IPS-NIHi7 (cell line): ENCODE data around the gene KLK2.
"Not testable (repeated sequence)": the region's sequence is repeated elsewhere in the genome, so short reads cannot be mapped to it uniquely, and the experiment has no call there.

Experiments used
- DNase-seq: peaks from one replicate; pipeline ENCODE4 v3.0.0; 2012; ENCODE audit warnings: mixed read lengths; ENCODE audit errors: extremely low spot score

Gene KLK2

DNA sequence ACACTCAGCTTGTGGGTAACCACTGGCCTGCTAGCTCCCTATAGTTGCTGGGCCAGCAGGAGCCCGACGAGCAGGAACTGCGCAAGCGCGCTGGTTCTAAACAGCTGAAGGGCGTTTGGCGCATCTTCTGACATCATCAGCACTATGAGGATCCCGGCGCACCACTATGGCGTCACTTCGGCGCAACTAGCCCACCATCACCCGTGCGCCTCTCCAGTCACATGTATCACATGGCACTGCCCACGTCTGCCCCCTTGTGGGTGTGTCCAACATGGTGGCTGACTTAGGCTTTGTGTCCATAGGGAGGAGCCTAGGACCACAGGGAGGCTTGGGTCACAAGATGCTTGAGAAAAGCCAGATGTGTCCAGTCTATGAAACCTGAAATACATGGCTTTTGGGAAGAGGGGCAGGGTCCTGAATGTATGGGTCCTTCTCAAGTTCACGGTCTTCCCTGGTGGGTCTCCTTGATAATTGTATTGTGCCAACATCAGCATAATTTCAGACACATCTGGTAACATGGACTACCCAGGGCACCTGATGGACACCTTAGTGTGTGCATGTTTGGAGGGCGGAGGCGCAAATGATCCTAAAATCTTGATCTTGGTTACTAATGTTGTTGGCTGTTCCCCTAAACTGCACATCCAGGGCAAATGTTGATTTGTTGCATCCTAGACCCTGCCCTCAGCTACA lies 20.0 kb downstream of the KLK2 start:
- DNase-seq = peak; percentile 50

DNA sequence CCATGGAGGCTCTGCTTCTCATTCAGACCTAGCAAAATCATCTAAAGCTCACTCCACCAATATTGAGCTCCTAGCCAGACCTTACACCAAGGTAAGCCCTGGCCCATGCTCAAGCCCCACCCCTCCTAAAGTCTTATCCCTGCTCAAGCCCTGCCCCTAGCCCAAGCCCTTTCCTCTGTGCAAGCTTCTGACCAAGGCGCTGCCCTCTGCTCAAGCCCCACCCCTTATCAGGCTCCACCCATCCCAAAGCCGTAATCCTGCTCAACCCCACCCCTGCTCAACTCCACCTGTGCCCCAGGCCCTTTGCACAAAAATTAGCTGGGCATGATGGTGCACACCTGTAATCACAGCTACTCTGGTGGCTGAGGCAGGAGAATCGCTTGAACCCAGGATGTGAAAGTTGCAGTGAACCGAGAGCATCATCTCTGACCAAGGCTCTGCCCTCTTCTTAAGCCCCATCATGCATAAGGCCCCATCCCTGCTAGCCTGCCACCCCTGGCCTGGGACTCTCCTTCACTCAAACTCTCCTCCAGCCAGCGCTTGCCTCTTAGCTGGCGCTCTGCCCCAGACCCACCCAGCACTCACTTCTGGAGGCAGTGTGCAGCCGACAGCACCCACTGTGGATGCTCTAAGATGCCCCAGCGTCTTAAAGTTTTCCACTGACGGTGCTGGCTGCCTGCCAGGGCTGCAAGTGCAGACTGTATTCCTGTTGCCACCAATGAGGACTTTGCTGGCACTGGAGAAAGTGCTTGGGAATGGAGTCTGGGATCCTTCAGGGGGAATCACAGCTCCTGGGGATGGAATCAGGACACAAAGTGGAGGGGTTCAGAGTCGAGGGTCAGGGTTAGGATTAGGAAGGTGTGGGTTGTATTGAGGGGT lies 21.5 kb downstream of the KLK2 start:
- no peak for DNase-seq

- not testable (repeated sequence) for DNase-seq
Measured at GRCh38 chr19:50896089-50896590, 22.9 kb downstream of the KLK2 start.

GRCh38 chr19:50896591-50897190 lies 23.5 kb downstream of the KLK2 start:
- no peak for DNase-seq

DNA sequence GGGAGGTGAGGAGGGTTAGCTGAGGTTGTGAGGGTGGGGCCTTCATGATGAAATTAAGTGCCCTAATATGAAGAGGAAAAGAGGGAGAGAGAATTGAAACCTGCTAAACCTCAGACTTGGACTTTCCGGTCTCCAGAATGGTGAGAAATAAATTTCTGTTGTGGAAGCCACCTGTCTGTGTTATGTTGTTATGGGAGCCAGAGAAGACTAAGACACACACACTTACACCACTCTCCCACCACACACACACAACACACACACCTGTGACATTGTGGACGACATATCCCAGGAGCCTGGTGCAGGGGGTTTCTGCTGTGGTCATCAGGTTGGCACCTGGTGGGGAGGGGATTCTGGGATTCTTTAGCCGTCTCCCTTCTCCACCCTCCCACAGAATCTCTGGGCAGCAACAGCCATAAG lies 24.0 kb downstream of the KLK2 start:
- no peak for DNase-seq

DNA sequence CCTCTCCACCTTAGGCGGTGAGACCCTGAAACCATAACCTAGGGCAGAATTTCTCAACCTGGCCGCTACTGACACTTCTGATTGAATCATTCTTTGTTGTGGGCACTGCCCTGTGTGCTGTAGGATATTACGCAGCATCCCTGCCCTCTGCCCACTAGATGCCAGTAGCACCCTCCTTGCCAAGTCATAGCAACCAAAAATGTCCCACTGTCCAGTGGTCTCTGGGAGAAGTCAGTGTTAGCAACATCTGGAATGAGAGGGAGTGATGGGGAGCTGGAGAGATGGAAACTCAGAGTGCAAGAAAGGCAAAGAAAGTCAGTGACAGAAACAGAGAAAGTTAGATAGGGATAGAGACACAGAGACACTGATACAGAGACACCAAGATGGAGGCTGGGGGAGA lies 24.4 kb downstream of the KLK2 start:
- DNase-seq = no peak

GRCh38 chr19:50898018-50898417 lies 24.8 kb downstream of the KLK2 start:
- DNase-seq = no peak

GRCh38 chr19:50899569-50899968 lies 26.3 kb downstream of the KLK2 start:
- DNase-seq = no peak

- no peak for DNase-seq
Measured at GRCh38 chr19:50902640-50903039, 29.4 kb downstream of the KLK2 start.

DNA sequence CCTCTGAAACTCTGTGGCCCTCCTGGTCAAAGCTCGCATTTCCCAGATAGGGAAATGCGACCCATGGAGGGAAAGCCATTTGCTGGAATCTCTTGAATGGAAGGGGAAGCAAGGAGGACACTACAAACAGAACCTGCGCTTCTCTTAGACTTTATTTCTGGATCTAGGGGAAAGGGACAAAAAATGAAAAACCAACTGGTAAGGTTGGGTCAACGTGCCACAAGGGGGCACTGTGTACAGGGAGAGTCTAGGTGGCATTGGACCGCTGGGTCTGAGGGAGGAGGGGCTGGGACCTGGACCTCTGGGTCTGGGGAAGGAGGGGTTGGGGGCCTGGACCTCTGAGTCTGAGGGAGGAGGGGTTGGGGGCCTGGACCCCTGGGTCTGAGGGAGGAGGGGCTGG lies 33.0 kb downstream of the KLK2 start:
- peak; percentile 69 for DNase-seq

DNA sequence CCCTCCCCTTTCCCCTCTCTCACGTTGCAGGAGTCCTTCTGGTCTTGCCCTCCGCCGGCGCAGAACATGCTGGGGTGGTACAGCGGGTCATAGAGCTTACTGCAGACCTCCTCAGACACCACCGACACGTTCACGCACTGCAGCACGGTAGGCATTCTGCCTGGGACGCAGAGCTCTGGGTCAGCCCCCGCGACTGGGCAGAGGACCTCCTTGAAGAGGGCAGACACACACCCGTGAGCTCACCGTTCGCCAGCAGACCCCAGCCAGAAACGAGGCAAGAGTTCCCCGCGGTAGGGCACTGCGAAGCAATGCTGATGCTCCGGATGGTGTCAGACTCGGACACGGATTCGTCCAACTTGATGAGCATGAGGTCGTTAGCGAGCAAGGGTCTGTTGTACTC lies 35.1 kb downstream of the KLK2 start:
- DNase-seq = no peak

- DNase-seq = peak; percentile 99
Measured at GRCh38 chr19:50909240-50910070, 36.2 kb downstream of the KLK2 start.

GRCh38 chr19:50910722-50911121 lies 37.5 kb downstream of the KLK2 start:
- DNase-seq = no peak

DNA sequence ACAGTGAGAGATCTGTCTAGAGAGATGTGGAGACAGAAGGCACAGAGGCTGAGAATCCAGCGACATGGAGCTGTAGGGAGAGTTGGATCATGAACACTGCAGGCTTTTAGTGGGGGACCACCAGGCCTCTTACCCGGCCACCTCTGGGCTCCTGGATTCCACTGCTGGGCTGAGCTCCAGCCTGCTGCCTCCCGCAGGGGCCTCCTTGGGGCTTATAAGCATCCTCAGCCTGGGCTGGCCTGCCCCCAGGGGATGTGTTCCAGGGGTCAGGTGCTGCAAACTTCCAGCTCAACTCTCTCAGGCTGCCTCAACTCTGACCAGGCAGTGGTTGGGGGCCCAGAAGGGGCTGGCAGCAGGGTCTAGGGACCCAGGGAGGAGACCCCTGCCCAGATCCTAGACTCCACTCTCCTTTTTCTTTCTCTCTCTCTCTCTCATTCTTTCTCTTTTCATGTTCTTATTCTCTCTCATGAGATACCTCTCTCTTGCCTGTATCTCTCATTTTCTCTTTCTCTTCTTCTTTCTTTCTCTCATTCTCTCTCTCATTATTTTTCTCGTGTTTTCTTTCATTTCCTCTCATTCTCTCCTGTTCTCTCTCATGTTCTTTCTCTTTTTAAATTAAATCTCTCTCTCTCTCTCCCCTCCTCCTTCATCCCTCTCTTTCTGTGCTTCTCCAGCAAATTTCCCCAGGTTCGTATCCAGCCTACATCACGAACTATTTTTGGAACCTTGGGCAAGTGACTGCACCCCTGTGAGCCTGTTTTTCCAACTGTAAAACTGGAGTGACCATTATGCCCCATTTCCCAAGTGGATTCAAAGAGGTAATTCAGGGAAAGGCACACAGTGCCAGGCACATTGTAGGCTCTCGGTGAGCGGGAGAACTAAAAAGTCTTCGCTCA lies 38.2 kb downstream of the KLK2 start, which contains the start of gene KLK4:
KLK4 (minus strand) TSS at position 190 of the 896 bp plus-strand sequence. CDS start 657 bp downstream, outside the sequence.
- DNase-seq = no peak

- no peak for DNase-seq
Measured at GRCh38 chr19:50912102-50912599, 38.9 kb downstream of the KLK2 start.

GRCh38 chr19:50912727-50913716 lies 39.8 kb downstream of the KLK2 start:
- no peak for DNase-seq

- DNase-seq = no peak
Measured at GRCh38 chr19:50916069-50916468, 42.8 kb downstream of the KLK2 start.

GRCh38 chr19:50921426-50922316 lies 48.4 kb downstream of the KLK2 start:
- no peak for DNase-seq
